HG03108 (cell line): ENCODE measurements around the gene RFPL2.
"Not testable (repeated sequence)": the region's sequence is repeated elsewhere in the genome, so short reads cannot be mapped to it uniquely, and the experiment has no call there.

Experiments used
- ATAC-seq: cut with Tn5 transposase; IDR thresholded peaks from one replicate; pipeline ENCODE4 v1.9.1; 2021; ENCODE audit warnings: moderate library complexity; ENCODE audit not compliant: unreplicated experiment

Gene RFPL2

GRCh38 chr22:32175683-32176644, 28.9 kb downstream of the RFPL2 start:
- no peak for ATAC-seq

- no peak for ATAC-seq
Measured at GRCh38 chr22:32175115-32175514, 29.8 kb downstream of the RFPL2 start.

GRCh38 chr22:32165681-32166080, 39.2 kb downstream of the RFPL2 start:
- no peak for ATAC-seq

GRCh38 chr22:32164075-32164860, 40.6 kb downstream of the RFPL2 start:
- ATAC-seq = no peak

GRCh38 chr22:32160411-32160810, 44.5 kb downstream of the RFPL2 start:
- ATAC-seq = not testable (repeated sequence)

GRCh38 chr22:32158712-32159533, 46.0 kb downstream of the RFPL2 start, which contains the start of gene C22orf42:
Gene C22orf42 (minus strand): TSS chr22:32159303. CDS start chr22:32159215, 88 bp downstream.
- no peak for ATAC-seq

GRCh38 chr22:32157632-32158031, 47.2 kb downstream of the RFPL2 start:
- not testable (repeated sequence) for ATAC-seq

- not testable (repeated sequence) for ATAC-seq
Measured at GRCh38 chr22:32154727-32155126, 50.1 kb downstream of the RFPL2 start.

- not testable (repeated sequence) for ATAC-seq
Measured at GRCh38 chr22:32151641-32152040, 53.2 kb downstream of the RFPL2 start.

GRCh38 chr22:32150647-32151046, 54.2 kb downstream of the RFPL2 start:
- not testable (repeated sequence) for ATAC-seq

- ATAC-seq = not testable (repeated sequence)
Measured at GRCh38 chr22:32148372-32148771, 56.5 kb downstream of the RFPL2 start.

GRCh38 chr22:32147128-32147527, 57.7 kb downstream of the RFPL2 start:
- not testable (repeated sequence) for ATAC-seq

GRCh38 chr22:32144496-32145274, 60.2 kb downstream of the RFPL2 start:
- no peak for ATAC-seq

- no peak for ATAC-seq
Measured at GRCh38 chr22:32142600-32142999, 62.3 kb downstream of the RFPL2 start.

- not testable (repeated sequence) for ATAC-seq
Measured at GRCh38 chr22:32140688-32141087, 64.2 kb downstream of the RFPL2 start.
